HepG2 (cell line): ENCODE data around the gene FAM32A.

Source experiments
- CTCF ChIP-seq: sonication (generic); formaldehyde crosslinking; IDR thresholded peaks from 2 replicates; pipeline ENCODE4 v1.5.0; 2020; ENCODE audit warnings: mild to moderate bottlenecking, missing genetic modification reagents, moderate library complexity
- ELF4 ChIP-seq: sonication (generic); formaldehyde crosslinking; IDR thresholded peaks from 2 replicates; pipeline ENCODE4 v1.5.0; 2020; ENCODE audit warnings: missing genetic modification reagents, mild to moderate bottlenecking, moderate library complexity, borderline replicate concordance

GRCh38 chr19:16233836-16234551 is 48.8 kb downstream of the FAM32A start:
- TF ChIP-seq ELF4 (CRISPR knock-in tag): no peak
- TF ChIP-seq CTCF (CRISPR knock-in tag): no peak
